HEK293 (cell line): ENCODE measurements around the gene TXN.

ENCODE experiments used
- CTCF ChIA-PET: fragments of 350-600 bp; formaldehyde crosslinking; extraction: SDS; loops from one replicate; lab custom pipeline; 2021; ENCODE audit warnings: antibody characterized with exemption; lab: Yijun Ruan, JAX
- POLR2A ChIA-PET: fragments of 300-600 bp; formaldehyde crosslinking; extraction: SDS; loops from one replicate; lab custom pipeline; 2020; ENCODE audit warnings: antibody characterized with exemption, inconsistent platforms; lab: Yijun Ruan, JAX
- H3K27ac ChIP-seq: fragments of 200-500 bp; sonication (Bioruptor generic); 2 replicates; pipeline ENCODE4 v1.5.1; 2014; ENCODE audit warnings: low read depth, low read length, control low read depth, inconsistent platforms; ENCODE audit errors: extremely low read depth
- H3K36me3 ChIP-seq, 2 experiments: fragments of 200-500 bp in 1 of 2; sonication (Bioruptor generic) in 1 of 2; 1 replicate in 1 of 2; 2 replicates in 1 of 2; pipeline ENCODE4 v1.5.1; 2014 to 2017; ENCODE audit warnings: inconsistent platforms in 2 of 2, low read length in 2 of 2; ENCODE audit not compliant: control insufficient read depth in 2 of 2, insufficient read depth in 1 of 2
- H3K4me1 ChIP-seq: fragments of 200-500 bp; sonication (Bioruptor generic); 2 replicates; pipeline ENCODE4 v1.5.1; 2014; ENCODE audit warnings: mild to moderate bottlenecking, low read length, inconsistent platforms; ENCODE audit not compliant: control insufficient read depth, insufficient read depth
- H3K4me3 ChIP-seq: 2 replicates; pipeline ENCODE4 v1.5.1; 2011; ENCODE audit warnings: low read depth, mild to moderate bottlenecking, control low read depth, low read length, moderate library complexity
- H3K9me3 ChIP-seq: fragments of 200-500 bp; sonication (Bioruptor generic); 2 replicates; pipeline ENCODE4 v1.5.1; 2014; ENCODE audit warnings: low read depth, low read length, inconsistent platforms; ENCODE audit not compliant: control insufficient read depth, insufficient read depth
- HOXC10 ChIP-seq: sonication (generic); formaldehyde crosslinking; IDR thresholded peaks from 2 replicates; pipeline ENCODE4 v1.8.1; 2023; ENCODE audit warnings: mild to moderate bottlenecking, missing genetic modification reagents
- ZBTB20 ChIP-seq: fragments of 450-650 bp; formaldehyde crosslinking; IDR thresholded peaks from 2 replicates; pipeline ENCODE4 v1.5.1; 2016; ENCODE audit warnings: missing biosample characterization, missing genetic modification characterization
- ZBTB8A ChIP-seq: fragments of 450-650 bp; formaldehyde crosslinking; IDR thresholded peaks from 2 replicates; pipeline ENCODE4 v1.5.1; 2016; ENCODE audit warnings: missing biosample characterization, missing genetic modification characterization
- ZFP69B ChIP-seq: fragments of 450-650 bp; formaldehyde crosslinking; IDR thresholded peaks from 2 replicates; pipeline ENCODE4 v1.5.1; 2016; ENCODE audit warnings: missing biosample characterization, missing genetic modification characterization
- ZNF155 ChIP-seq: fragments of 450-650 bp; formaldehyde crosslinking; IDR thresholded peaks from 2 replicates; pipeline ENCODE4 v1.5.1; 2016; ENCODE audit warnings: missing biosample characterization, missing genetic modification characterization
- ZNF202 ChIP-seq: fragments of 450-650 bp; formaldehyde crosslinking; IDR thresholded peaks from 2 replicates; pipeline ENCODE4 v1.5.1; 2016; ENCODE audit warnings: missing biosample characterization, missing genetic modification characterization, borderline replicate concordance
- ZNF776 ChIP-seq: fragments of 450-650 bp; formaldehyde crosslinking; IDR thresholded peaks from 2 replicates; pipeline ENCODE4 v1.5.0; 2017; ENCODE audit warnings: missing biosample characterization, missing genetic modification characterization, borderline replicate concordance
- ZNF843 ChIP-seq: fragments of 450-650 bp; formaldehyde crosslinking; IDR thresholded peaks from 2 replicates; pipeline ENCODE4 v1.5.1; 2016; ENCODE audit warnings: missing biosample characterization, missing genetic modification characterization
- TF ChIP-seq, protein P1 (sequence below): fragments of 450-650 bp; formaldehyde crosslinking; IDR thresholded peaks from 2 replicates; pipeline ENCODE4 v1.5.1; 2016; ENCODE audit warnings: missing biosample characterization, missing genetic modification characterization
- TF ChIP-seq, protein P2 (sequence below): fragments of 450-650 bp; formaldehyde crosslinking; IDR thresholded peaks from 2 replicates; pipeline ENCODE4 v1.5.1; 2016; ENCODE audit warnings: missing biosample characterization, missing genetic modification characterization
- TF ChIP-seq, protein P3 (sequence below): fragments of 450-650 bp; formaldehyde crosslinking; IDR thresholded peaks from 2 replicates; pipeline ENCODE4 v1.5.1; 2016; ENCODE audit warnings: missing biosample characterization, missing genetic modification characterization, borderline replicate concordance
- TF ChIP-seq, protein P4 (sequence below): fragments of 450-650 bp; formaldehyde crosslinking; optimal IDR thresholded peaks from 2 replicates; pipeline ENCODE3; 2016; ENCODE audit warnings: missing biosample characterization, mild to moderate bottlenecking, missing genetic modification characterization
- TF ChIP-seq, protein P5 (sequence below): fragments of 450-650 bp; formaldehyde crosslinking; IDR thresholded peaks from 2 replicates; pipeline ENCODE4 v1.5.1; 2016; ENCODE audit warnings: missing biosample characterization, missing genetic modification characterization
- TF ChIP-seq, protein P6 (sequence below): fragments of 450-650 bp; formaldehyde crosslinking; IDR thresholded peaks from 2 replicates; pipeline ENCODE4 v1.5.1; 2016; ENCODE audit warnings: missing biosample characterization, missing genetic modification characterization

TXN gene

DNA sequence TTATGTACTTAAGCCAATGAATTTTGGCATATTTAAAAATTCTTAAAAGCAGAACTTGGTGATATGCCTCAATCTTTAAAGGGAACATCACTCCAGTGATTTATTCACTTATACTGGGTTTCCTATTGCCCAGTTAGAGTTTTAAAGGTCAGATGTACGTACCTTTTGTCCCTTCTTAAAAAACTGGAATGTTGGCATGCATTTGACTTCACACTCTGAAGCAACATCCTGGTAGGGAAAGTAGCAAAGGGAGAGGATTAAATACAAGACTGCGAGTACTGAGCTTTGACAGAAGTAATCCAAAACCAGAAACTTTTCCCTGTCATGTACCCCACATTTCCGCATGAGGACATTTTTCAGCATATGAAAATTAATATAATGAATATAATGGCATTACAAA, 11.7 kb downstream of the TXN start:
- H3K4me1 ChIP-seq, result no peaks in the 10 kb centered on the region
- TF ChIP-seq, protein P1, sequence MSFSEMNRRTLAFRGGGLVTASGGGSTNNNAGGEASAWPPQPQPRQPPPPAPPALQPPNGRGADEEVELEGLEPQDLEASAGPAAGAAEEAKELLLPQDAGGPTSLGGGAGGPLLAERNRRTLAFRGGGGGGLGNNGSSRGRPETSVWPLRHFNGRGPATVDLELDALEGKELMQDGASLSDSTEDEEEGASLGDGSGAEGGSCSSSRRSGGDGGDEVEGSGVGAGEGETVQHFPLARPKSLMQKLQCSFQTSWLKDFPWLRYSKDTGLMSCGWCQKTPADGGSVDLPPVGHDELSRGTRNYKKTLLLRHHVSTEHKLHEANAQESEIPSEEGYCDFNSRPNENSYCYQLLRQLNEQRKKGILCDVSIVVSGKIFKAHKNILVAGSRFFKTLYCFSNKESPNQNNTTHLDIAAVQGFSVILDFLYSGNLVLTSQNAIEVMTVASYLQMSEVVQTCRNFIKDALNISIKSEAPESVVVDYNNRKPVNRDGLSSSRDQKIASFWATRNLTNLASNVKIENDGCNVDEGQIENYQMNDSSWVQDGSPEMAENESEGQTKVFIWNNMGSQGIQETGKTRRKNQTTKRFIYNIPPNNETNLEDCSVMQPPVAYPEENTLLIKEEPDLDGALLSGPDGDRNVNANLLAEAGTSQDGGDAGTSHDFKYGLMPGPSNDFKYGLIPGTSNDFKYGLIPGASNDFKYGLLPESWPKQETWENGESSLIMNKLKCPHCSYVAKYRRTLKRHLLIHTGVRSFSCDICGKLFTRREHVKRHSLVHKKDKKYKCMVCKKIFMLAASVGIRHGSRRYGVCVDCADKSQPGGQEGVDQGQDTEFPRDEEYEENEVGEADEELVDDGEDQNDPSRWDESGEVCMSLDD (tag by site-specific recombination), result no peak
- TF ChIP-seq ZNF202 (tag by site-specific recombination), result no peak
- no peak for TF ChIP-seq ZNF776
- no peak for TF ChIP-seq ZBTB8A (tag by site-specific recombination)
- TF ChIP-seq, protein P2, sequence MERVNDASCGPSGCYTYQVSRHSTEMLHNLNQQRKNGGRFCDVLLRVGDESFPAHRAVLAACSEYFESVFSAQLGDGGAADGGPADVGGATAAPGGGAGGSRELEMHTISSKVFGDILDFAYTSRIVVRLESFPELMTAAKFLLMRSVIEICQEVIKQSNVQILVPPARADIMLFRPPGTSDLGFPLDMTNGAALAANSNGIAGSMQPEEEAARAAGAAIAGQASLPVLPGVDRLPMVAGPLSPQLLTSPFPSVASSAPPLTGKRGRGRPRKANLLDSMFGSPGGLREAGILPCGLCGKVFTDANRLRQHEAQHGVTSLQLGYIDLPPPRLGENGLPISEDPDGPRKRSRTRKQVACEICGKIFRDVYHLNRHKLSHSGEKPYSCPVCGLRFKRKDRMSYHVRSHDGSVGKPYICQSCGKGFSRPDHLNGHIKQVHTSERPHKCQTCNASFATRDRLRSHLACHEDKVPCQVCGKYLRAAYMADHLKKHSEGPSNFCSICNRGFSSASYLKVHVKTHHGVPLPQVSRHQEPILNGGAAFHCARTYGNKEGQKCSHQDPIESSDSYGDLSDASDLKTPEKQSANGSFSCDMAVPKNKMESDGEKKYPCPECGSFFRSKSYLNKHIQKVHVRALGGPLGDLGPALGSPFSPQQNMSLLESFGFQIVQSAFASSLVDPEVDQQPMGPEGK (tag by site-specific recombination), result no peak
- TF ChIP-seq, protein P3, sequence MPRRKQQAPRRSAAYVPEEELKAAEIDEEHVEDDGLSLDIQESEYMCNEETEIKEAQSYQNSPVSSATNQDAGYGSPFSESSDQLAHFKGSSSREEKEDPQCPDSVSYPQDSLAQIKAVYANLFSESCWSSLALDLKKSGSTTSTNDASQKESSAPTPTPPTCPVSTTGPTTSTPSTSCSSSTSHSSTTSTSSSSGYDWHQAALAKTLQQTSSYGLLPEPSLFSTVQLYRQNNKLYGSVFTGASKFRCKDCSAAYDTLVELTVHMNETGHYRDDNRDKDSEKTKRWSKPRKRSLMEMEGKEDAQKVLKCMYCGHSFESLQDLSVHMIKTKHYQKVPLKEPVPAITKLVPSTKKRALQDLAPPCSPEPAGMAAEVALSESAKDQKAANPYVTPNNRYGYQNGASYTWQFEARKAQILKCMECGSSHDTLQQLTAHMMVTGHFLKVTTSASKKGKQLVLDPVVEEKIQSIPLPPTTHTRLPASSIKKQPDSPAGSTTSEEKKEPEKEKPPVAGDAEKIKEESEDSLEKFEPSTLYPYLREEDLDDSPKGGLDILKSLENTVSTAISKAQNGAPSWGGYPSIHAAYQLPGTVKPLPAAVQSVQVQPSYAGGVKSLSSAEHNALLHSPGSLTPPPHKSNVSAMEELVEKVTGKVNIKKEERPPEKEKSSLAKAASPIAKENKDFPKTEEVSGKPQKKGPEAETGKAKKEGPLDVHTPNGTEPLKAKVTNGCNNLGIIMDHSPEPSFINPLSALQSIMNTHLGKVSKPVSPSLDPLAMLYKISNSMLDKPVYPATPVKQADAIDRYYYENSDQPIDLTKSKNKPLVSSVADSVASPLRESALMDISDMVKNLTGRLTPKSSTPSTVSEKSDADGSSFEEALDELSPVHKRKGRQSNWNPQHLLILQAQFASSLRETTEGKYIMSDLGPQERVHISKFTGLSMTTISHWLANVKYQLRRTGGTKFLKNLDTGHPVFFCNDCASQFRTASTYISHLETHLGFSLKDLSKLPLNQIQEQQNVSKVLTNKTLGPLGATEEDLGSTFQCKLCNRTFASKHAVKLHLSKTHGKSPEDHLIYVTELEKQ (tag by site-specific recombination), result no peak
- TF ChIP-seq ZNF843 (tag by site-specific recombination), result no peak
- no peak for TF ChIP-seq ZBTB20 (tag by site-specific recombination)
- TF ChIP-seq, protein P4, sequence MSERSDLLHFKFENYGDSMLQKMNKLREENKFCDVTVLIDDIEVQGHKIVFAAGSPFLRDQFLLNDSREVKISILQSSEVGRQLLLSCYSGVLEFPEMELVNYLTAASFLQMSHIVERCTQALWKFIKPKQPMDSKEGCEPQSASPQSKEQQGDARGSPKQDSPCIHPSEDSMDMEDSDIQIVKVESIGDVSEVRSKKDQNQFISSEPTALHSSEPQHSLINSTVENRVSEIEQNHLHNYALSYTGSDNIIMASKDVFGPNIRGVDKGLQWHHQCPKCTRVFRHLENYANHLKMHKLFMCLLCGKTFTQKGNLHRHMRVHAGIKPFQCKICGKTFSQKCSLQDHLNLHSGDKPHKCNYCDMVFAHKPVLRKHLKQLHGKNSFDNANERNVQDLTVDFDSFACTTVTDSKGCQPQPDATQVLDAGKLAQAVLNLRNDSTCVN (tag by site-specific recombination), result no peak
- TF ChIP-seq, protein P5, sequence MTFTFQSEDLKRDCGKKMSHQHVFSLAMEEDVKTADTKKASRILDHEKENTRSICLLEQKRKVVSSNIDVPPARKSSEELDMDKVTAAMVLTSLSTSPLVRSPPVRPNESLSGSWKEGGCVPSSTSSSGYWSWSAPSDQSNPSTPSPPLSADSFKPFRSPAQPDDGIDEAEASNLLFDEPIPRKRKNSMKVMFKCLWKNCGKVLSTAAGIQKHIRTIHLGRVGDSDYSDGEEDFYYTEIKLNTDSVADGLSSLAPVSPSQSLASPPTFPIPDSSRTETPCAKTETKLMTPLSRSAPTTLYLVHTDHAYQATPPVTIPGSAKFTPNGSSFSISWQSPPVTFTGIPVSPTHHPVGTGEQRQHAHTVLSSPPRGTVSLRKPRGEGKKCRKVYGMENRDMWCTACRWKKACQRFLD (tag by site-specific recombination), result no peak
- TF ChIP-seq, protein P6, sequence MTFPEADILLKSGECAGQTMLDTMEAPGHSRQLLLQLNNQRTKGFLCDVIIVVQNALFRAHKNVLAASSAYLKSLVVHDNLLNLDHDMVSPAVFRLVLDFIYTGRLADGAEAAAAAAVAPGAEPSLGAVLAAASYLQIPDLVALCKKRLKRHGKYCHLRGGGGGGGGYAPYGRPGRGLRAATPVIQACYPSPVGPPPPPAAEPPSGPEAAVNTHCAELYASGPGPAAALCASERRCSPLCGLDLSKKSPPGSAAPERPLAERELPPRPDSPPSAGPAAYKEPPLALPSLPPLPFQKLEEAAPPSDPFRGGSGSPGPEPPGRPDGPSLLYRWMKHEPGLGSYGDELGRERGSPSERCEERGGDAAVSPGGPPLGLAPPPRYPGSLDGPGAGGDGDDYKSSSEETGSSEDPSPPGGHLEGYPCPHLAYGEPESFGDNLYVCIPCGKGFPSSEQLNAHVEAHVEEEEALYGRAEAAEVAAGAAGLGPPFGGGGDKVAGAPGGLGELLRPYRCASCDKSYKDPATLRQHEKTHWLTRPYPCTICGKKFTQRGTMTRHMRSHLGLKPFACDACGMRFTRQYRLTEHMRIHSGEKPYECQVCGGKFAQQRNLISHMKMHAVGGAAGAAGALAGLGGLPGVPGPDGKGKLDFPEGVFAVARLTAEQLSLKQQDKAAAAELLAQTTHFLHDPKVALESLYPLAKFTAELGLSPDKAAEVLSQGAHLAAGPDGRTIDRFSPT, result no peak
- no peak for TF ChIP-seq HOXC10
- TF ChIP-seq ZFP69B (tag by site-specific recombination), result no peak
- no peak for TF ChIP-seq ZNF155 (tag by site-specific recombination)
- TF ChIP-seq, all 188 proteins: peak for 0
- Histone ChIP-seq H3K9me3 (no peaks in the 10 kb centered on the region), H3K36me3 (peaks cover 6 to 64% of the 10 kb centered on the region in 2 experiments), H3K27ac (no peak overlapping the region), H3K4me3 (no peak overlapping the region)
- CTCF ChIA-PET, result no interaction called here
- POLR2A ChIA-PET, result no interaction called here
